GM23248 (cell line): ENCODE measurements around the gene DUSP7.

Source experiments
- EZH2 ChIP-seq: fragments of 200-600 bp; sonication (generic); IDR thresholded peaks from 2 replicates; pipeline ENCODE4 v1.6.1; 2018; ENCODE audit warnings: antibody characterized with exemption, mild to moderate bottlenecking; ENCODE audit not compliant: insufficient read depth, poor library complexity, severe bottlenecking
- EZH2phosphoT487 ChIP-seq: fragments of 200-600 bp; sonication (generic); IDR thresholded peaks from 2 replicates; pipeline ENCODE4 v1.6.1; 2018; ENCODE audit warnings: antibody characterized with exemption, moderate library complexity, mild to moderate bottlenecking, low read depth; ENCODE audit not compliant: insufficient read depth

- no peak for TF ChIP-seq EZH2phosphoT487
- no peak for TF ChIP-seq EZH2
These were observed 22.6 kb upstream of the DUSP7 start for GRCh38 chr3:52078781-52079560.
